Measurements from ENCODE around the gene DDX42. TPM values are rescaled to one million over a fixed set of nuclear protein-coding genes. Genes with fewer than 3 reads are reported as not detected.
A peak's percentile ranks its signal among the peaks of the same experiment; 100 is the strongest.

Gene DDX42
- total RNA-seq, 2 donors from 2014 or later, result 80.9 to 89.7 TPM

DNA sequence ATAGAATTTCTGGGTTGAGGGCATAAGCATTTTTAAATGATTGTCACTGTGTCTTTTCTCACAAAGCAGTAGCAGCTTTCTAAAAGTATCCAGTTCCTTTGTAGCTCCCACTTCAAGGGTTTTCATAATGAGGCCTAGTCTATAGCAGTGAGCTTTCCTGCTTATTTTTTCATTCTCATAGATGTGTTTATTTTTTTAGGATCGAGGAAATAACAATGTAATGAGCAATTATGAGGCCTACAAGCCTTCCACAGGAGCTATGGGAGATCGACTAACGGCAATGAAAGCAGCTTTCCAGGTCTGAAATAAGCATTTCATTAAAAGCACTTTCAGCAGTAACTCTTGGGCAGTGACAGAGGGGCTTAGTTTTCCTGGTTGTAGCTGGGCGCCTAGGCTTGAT lies 42.7 kb downstream of the DDX42 start:
- DNase-seq (ENCODE audit: low spot score), result no peak
- intact Hi-C loops (cut with DNase I), result loop anchor here in 1 of 2 donors (5.0 kb wide), 1 partner anchor 696 kb away; no protein-coding TSS in a partner anchor

DNA sequence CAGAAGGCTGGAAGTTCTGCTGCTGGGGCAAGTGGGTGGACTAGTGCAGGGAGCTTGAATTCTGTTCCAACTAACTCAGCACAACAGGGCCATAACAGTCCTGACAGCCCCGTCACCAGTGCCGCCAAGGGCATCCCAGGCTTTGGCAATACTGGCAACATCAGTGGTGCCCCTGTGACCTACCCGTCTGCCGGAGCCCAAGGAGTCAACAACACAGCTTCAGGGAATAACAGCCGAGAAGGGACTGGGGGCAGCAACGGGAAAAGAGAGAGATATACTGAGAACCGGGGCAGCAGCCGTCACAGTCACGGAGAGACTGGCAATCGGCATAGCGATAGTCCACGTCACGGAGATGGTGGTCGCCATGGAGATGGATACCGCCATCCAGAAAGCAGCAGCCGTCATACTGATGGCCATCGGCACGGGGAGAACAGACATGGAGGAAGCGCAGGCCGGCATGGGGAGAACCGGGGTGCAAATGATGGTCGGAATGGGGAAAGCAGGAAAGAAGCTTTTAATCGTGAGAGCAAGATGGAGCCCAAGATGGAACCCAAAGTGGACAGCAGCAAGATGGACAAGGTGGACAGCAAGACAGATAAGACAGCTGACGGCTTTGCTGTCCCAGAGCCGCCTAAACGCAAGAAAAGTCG lies 43.9 kb downstream of the DDX42 start:
- DNase-seq (ENCODE audit: low spot score), result no peak
- intact Hi-C loops (cut with DNase I), result loop anchor here in 1 of 2 donors (5.0 kb wide), 1 partner anchor 694 kb away; no protein-coding TSS in a partner anchor

- DNase-seq (ENCODE audit: low spot score), result no peak
- intact Hi-C loops (cut with DNase I), result loop anchor here in 1 of 2 donors (5.0 kb wide), 1 partner anchor 693 kb away; no protein-coding TSS in a partner anchor
Observed at GRCh38 chr17:63819131-63819530, 45.2 kb downstream of the DDX42 start.

DNA sequence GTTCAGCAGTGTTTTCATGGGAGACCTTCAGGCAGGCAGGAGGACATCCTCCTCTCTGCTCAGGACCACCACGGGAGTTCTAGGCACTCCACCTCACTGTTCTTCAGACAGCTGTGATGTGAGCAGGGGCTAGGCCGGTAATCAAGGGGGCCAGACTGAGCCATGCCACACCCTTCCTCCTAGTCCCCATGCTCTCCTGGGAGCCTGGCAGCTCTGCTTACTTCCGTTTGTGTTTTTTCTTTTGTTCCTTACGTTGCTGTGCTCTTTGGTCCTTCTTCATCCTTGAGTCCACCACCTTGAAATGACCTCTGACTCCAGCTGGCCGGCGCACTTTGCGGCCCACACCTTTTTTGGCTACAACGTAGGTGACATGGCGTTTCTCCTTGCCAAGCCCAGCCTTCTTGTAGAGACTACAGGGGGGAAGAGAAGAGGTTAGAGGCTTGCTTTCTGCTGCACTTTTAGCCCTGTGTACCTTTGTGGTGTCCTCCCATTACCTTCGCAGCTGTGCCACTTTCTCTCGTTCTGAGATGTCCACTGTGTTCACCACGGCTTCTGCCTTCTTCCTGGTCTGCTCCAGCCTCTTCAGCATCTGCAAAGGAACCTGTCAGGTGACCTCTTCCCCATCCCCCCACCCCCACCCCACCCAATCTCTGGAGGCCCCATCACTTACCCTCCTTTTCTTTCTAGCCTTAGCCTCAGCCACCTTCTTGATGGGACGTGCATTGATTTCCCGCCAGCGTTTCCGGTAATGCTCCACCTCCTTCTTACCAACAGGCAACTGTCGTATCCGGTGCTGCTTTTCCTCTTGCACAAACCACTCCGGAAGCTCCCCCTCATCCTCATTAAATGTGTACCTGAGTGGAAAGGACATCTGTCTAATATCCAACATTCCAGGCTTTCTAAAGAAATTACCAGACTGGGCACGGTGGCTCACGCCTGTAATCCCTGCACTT lies 45.9 kb downstream of the DDX42 start:
- no peak for DNase-seq (ENCODE audit: low spot score)
- intact Hi-C loops (cut with DNase I), result loop anchor here in 1 of 2 donors (5.0 kb wide), 1 partner anchor 692 kb away; no protein-coding TSS in a partner anchor

DNA sequence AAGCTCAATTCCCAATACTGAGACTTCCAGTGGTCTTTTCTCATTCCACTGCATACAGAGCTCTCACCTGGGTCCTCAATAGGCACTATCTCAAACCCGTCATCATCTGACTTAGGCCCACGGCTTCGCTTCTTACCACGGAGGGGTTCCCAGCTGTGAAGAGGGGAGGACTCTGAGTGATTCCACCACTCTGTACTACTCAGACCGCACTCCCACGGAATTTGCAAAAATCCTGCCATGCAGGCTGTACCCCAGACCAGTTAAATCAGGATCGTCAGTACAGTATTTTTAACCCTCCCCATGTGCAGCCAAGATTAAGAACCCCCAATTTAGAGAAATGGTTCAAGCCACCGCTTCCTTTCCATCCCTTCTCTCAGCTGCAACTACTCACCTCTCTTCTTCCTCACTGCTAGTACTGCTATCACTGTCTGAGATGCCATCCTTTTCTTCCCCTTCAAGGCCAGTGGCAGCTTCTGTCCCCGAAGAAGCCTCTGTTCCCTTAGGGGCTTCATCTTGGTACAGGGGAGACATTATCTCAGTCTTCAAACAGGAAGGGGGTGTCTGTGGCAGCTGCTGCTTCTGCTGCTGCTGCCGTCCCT lies 47.1 kb downstream of the DDX42 start:
- no peak for DNase-seq (ENCODE audit: low spot score)
- intact Hi-C loops (cut with DNase I), result no loop called here

- DNase-seq (ENCODE audit: low spot score), result no peak
- intact Hi-C loops (cut with DNase I), result no loop called here
Observed at GRCh38 chr17:63821804-63822203, 47.8 kb downstream of the DDX42 start.

DNA sequence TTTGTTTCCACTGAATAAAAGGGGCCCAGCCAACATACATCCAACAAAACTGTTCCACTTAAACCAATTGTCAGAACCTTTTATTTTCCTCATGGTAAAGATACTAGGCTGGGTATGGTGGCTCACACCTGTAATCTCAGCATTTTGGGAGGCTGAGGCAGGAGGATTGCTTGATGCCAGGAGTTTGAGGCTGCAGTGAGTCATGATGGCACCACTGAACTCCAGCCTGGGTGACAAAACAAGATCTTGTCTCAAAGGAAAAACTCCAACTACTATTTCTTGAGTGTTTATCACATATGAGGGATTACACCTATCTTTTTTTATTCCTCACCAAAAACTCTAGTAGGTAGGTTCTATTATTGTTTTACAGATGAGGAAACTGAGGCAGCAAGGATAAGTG lies 48.6 kb downstream of the DDX42 start:
- DNase-seq (ENCODE audit: low spot score), result no peak
- intact Hi-C loops (cut with DNase I), result no loop called here

GRCh38 chr17:63823659-63824331 lies 49.8 kb downstream of the DDX42 start:
- intact Hi-C loops (cut with DNase I), result no loop called here
- DNase-seq (ENCODE audit: low spot score), result no peak

- DNase-seq (ENCODE audit: low spot score), result no peak
- intact Hi-C loops (cut with DNase I), result no loop called here
Observed at GRCh38 chr17:63824362-63824761, 50.4 kb downstream of the DDX42 start.

DNA sequence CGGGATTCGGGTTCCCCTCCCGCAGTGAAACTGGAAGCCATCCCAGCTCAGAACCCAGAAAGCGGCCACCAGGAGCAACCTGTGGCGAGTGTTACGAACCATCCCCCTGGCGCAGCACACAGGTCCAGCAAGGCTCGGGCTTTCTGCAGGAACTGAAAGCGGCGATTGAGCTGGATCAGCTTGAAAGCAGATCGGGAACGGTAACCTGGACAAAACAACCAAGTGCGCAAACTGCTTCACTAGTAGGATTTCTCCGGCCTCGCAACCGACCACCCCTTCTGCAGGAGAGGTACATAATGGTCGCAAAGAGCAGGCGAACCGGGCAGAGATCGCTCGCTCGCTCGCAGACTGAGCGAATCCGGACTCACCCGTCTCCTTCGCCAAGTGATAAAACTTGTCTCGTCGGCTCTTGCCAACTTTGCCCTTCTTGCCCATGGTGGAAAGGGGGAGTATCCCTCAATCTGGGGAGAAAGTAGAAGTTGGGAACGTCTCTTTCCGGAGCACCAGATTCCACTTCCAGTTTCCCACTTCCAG lies 52.6 kb downstream of the DDX42 start:
- intact Hi-C loops (cut with DNase I), result no loop called here
- no peak for DNase-seq (ENCODE audit: low spot score)

GRCh38 chr17:63827002-63827800 lies 53.2 kb downstream of the DDX42 start, which contains the start of the genes FTSJ3 and PSMC5:
TSS of gene FTSJ3 (minus strand) at chr17:63827663. CDS start at chr17:63826902, 761 bp downstream.
TSS of gene PSMC5 (plus strand) at chr17:63827431. CDS start at chr17:63827491, 60 bp downstream.
- DNase-seq (ENCODE audit: low spot score), result peak; percentile 99
- intact Hi-C loops (cut with DNase I), result no loop called here

DNA sequence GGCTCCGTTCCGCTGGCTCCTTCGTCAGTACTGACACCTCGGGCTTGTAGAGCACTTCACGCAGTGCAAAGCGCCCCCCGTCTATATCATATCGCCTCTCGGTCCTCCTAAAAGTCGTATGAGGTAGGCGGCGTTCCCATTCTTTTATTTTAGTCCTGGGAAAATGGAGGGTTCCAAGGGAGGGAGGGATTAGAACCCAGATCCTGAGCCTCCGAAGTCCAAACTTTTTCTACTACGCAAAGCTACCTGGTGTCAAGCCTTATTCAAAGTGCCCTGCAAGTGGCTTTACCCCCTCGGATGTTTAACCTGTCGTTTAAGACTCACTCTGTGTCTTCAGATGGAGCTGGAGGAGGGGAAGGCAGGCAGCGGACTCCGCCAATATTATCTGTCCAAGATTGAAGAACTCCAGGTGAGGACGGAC lies 53.8 kb downstream of the DDX42 start:
- no peak for DNase-seq (ENCODE audit: low spot score)
- intact Hi-C loops (cut with DNase I), result no loop called here

DNA sequence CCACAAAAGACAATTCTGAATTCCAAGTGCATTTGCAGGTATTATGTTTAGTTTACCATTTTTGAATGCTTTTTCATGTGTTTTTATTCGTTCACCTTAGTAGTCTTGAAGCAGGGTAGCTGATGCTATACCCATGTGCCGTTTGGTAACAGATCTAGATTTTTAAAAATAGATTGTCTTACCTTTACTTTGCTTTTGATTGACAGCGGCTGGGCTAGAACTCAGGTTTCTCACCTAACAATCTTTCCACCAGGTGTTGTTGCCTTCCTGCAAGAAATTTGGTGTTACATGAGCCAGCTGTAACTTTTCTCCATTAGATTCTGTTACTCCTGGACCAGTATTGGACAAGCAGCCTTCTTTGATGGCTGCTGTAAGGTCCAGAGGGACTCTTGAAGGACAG lies 55.0 kb downstream of the DDX42 start:
- intact Hi-C loops (cut with DNase I), result no loop called here

GRCh38 chr17:63830278-63830677 lies 56.3 kb downstream of the DDX42 start:
- DNase-seq (ENCODE audit: low spot score), result no peak
- intact Hi-C loops (cut with DNase I), result loop anchor here in 1 of 2 donors (10.0 kb wide), 1 partner anchor 55 kb away; the partner anchor contains the start of genes CCDC47 and DDX42

More for the DNA sequence above, 55.0 kb downstream of the DDX42 start:
- DNase-seq (ENCODE audit: low spot score), result no peak

DNA sequence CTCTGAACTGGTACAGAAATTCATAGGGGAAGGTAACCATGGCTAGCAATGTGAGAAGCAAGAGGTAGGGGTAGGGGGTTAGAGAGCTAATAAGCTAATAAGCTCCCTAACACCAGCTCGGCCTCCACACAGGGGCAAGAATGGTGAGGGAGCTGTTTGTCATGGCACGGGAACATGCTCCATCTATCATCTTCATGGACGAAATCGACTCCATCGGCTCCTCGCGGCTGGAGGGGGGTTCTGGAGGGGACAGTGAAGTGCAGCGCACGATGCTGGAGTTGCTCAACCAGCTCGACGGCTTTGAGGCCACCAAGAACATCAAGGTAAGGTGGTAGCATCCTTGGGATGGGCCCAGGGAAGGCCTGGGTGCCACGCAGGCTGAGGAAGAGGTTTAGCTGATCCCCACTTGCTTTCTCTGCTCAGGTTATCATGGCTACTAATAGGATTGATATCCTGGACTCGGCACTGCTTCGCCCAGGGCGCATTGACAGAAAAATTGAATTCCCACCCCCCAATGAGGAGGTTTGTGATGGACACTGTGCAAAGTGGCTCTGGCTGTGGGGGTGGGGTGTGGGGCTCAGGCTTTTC lies 57.0 kb downstream of the DDX42 start:
- intact Hi-C loops (cut with DNase I), result loop anchor here in 1 of 2 donors (10.0 kb wide), 1 partner anchor 56 kb away; the partner anchor contains the start of genes CCDC47 and DDX42

DNA sequence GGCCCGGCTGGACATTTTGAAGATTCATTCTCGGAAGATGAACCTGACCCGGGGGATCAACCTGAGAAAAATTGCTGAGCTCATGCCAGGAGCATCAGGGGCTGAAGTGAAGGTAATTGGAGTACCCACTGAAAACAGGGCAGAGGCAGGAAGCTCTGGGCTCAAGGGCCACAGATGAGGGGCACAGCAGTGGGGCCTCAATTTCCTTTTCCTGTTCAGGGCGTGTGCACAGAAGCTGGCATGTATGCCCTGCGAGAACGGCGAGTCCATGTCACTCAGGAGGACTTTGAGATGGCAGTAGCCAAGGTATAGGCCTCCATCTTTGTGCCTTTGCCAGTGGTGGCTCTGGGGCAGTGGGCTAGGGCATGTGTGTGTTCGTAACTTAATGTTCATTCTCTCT lies 57.5 kb downstream of the DDX42 start:
- DNase-seq (ENCODE audit: low spot score), result no peak
- intact Hi-C loops (cut with DNase I), result loop anchor here in 1 of 2 donors (10.0 kb wide), 1 partner anchor 57 kb away; the partner anchor contains the start of genes CCDC47 and DDX42

More for the DNA sequence above, 57.0 kb downstream of the DDX42 start:
- no peak for DNase-seq (ENCODE audit: low spot score)

DNA sequence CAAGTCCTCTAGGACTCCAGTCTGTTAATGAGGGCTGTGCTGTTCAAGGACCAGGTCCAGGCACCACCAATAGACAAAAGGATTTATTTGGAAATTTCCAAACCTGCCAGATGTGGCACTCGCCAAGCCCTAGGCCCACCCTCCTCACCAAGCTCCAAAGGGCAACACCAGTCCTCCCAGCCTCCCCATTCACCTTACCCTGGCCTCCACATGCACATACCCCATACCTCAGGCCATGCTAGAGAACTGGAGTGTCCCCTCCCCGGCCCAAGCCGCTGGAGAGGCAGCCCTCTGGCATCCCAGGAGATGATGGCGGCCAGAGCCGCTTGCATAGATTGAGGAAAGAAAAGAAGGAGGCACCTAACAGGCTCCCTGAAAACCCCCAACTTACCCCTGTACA lies 58.0 kb downstream of the DDX42 start:
- no peak for DNase-seq (ENCODE audit: low spot score)
- intact Hi-C loops (cut with DNase I), result loop anchor here in 1 of 2 donors (10.0 kb wide), 1 partner anchor 57 kb away; the partner anchor contains the start of genes CCDC47 and DDX42
